H1 (cell line): ENCODE data around the gene CABP4. TPM values are rescaled to one million over a fixed set of nuclear protein-coding genes. Genes with fewer than 3 reads are reported as not detected.

Source experiments
- ASH2L ChIP-seq: fragments of 200-600, 300-600 bp; sonication (generic); IDR thresholded peaks from one replicate; pipeline ENCODE4 v1.7.1; 2017; ENCODE audit warnings: low read length
- ATF2 ChIP-seq: IDR thresholded peaks from 2 replicates; pipeline ENCODE4 v1.6.1; 2012; ENCODE audit warnings: low read length, inconsistent platforms
- ATF3 ChIP-seq: IDR thresholded peaks from 2 replicates; pipeline ENCODE4 v1.6.1; 2011; ENCODE audit warnings: low read depth, mild to moderate bottlenecking, low read length; ENCODE audit not compliant: insufficient read depth
- BACH1 ChIP-seq: IDR thresholded peaks from 2 replicates; pipeline ENCODE4 v1.6.1; 2012; ENCODE audit warnings: low read length, improper control_type of control experiment
- BRCA1 ChIP-seq: IDR thresholded peaks from 2 replicates; pipeline ENCODE4 v1.6.1; 2012; ENCODE audit warnings: low read depth, low read length, improper control_type of control experiment
- EZH2 ChIP-seq: fragments of 200-600 bp; sonication (generic); IDR thresholded peaks from 2 replicates; pipeline ENCODE4 v1.7.1; 2012; ENCODE audit warnings: low read depth, mild to moderate bottlenecking, moderate library complexity, low read length, inconsistent platforms; ENCODE audit not compliant: severe bottlenecking
- HDAC6 ChIP-seq: IDR thresholded peaks from one replicate; pipeline ENCODE4 v1.7.1; 2012; ENCODE audit warnings: low read depth, mild to moderate bottlenecking, inconsistent platforms, low read length, moderate library complexity
- JUND ChIP-seq: IDR thresholded peaks from 2 replicates; pipeline ENCODE4 v1.6.1; 2011; ENCODE audit warnings: mild to moderate bottlenecking, improper control_type of control experiment, low read length
- KDM4A ChIP-seq: IDR thresholded peaks from one replicate; pipeline ENCODE4 v1.7.1; 2012; ENCODE audit warnings: low read depth, mild to moderate bottlenecking, moderate library complexity, low read length, inconsistent platforms; ENCODE audit not compliant: severe bottlenecking
- MAFK ChIP-seq: IDR thresholded peaks from 2 replicates; pipeline ENCODE4 v1.6.1; 2012; ENCODE audit warnings: low read depth, mild to moderate bottlenecking, improper control_type of control experiment, low read length
- POLR2AphosphoS5 ChIP-seq: IDR thresholded peaks from 2 replicates; pipeline ENCODE4 v1.6.1; 2011; ENCODE audit warnings: low read depth, low read length
- SAP30 ChIP-seq: fragments of 300-600 bp; sonication (generic); IDR thresholded peaks from 2 replicates; pipeline ENCODE4 v1.7.1; 2012; ENCODE audit warnings: low read length, moderate library complexity, mild to moderate bottlenecking, inconsistent platforms; ENCODE audit not compliant: insufficient read depth, insufficient replicate concordance
- SIN3A ChIP-seq, 2 experiments: IDR thresholded peaks in 1 of 2; conservative IDR thresholded peaks in 1 of 2; 2 replicates each; pipeline ENCODE4 v1.6.1; 2011 to 2012; ENCODE audit warnings: low read length in 2 of 2, improper control_type of control experiment in 1 of 2, low read depth in 1 of 2, mild to moderate bottlenecking in 1 of 2
- SP1 ChIP-seq: IDR thresholded peaks from 2 replicates; pipeline ENCODE4 v1.6.1; 2011; ENCODE audit warnings: low read depth, low read length
- SUZ12 ChIP-seq: fragments of 200-600 bp; sonication (generic); IDR thresholded peaks from 2 replicates; pipeline ENCODE4 v1.6.1; 2012; ENCODE audit warnings: mild to moderate bottlenecking, inconsistent platforms, low read length, moderate library complexity, mixed read lengths
- TAF7 ChIP-seq: optimal IDR thresholded peaks from 2 replicates; pipeline ENCODE3; 2011; ENCODE audit warnings: low read depth, mild to moderate bottlenecking, inconsistent platforms, low read length, moderate library complexity, borderline replicate concordance
- TBP ChIP-seq: IDR thresholded peaks from 2 replicates; pipeline ENCODE4 v1.6.1; 2011; ENCODE audit warnings: low read depth, low read length, improper control_type of control experiment
- USF2 ChIP-seq: IDR thresholded peaks from 2 replicates; pipeline ENCODE4 v1.6.1; 2011; ENCODE audit warnings: low read length, improper control_type of control experiment
- ZNF274 ChIP-seq: IDR thresholded peaks from 2 replicates; pipeline ENCODE4 v1.7.0; 2012; ENCODE audit warnings: low read length, borderline replicate concordance; ENCODE audit errors: extremely low read depth
- polyA plus RNA-seq, 7 experiments: library from polyadenylated mRNA; depleted of rRNA in 3 of 7; stranded (reverse) in 5 of 7; unstranded in 2 of 7; fragments of >200 nt in 5 of 7; fragments of 200-250 nt in 2 of 7; gene quantifications; 1 replicate in 5 of 7; 2 replicates in 1 of 7; 4 replicates in 1 of 7; pipeline versions ENCODE4 v1.2.1 to v1.2.3, GENCODE V29; 2011 to 2013; ENCODE audit warnings: missing spikeins in 2 of 7, mixed read lengths in 2 of 7
- total RNA-seq: library from RNA; stranded (reverse); fragmentation: NEBNext Ultra II Directional; extraction: Animal tissue kit (Norgen Biotek cat#: 25700); gene quantifications from 2 replicates; pipeline ENCODE4 v1.2.1, GENCODE V29; 2021

CABP4 gene
- total and polyA plus RNA-seq, 2 of the 8 experiments (the other 6 are each of a cell fraction or from before 2014, with no cell fraction given) = not detected

- TF ChIP-seq KDM4A (peak; percentile 99), ZNF274 (no peak), BRCA1 (no peak), TAF7 (peak; percentile 78), POLR2AphosphoS5 (peak; percentile 70), USF2 (peak; percentile 26; the same call in 1 of the 2 replicates), ATF2 (no peak), EZH2 (no peak), SUZ12 (no peak), HDAC6 (no peak), JUND (no peak), ASH2L (peak; percentile 86), SAP30 (no peak), BACH1 (no peak), SIN3A (conservative IDR thresholded peaks at IDR 0.05 in 1 of 2, IDR thresholded peaks at IDR 0.05 in 1 of 2; ENCODE audit: low read depth in 1 of 2, low read length in 2 of 2) (peak in 1 of 2 experiments; percentile 56; a peak in 1 of 4 replicates), MAFK (no peak), ATF3 (no peak), SP1 (peak; percentile 95), TBP (peak; percentile 80)
Measured at GRCh38 chr11:67482827-67483798, 28.0 kb downstream of the CABP4 start, which contains the start of gene AIP (continued).
